ENCODE results near the gene ZNF341. TPM values are rescaled to one million over a fixed set of nuclear protein-coding genes. Genes with fewer than 3 reads are reported as not detected.

Gene ZNF341
- total RNA-seq, 1 experiment from 2014 or later = 2.6 TPM

DNA sequence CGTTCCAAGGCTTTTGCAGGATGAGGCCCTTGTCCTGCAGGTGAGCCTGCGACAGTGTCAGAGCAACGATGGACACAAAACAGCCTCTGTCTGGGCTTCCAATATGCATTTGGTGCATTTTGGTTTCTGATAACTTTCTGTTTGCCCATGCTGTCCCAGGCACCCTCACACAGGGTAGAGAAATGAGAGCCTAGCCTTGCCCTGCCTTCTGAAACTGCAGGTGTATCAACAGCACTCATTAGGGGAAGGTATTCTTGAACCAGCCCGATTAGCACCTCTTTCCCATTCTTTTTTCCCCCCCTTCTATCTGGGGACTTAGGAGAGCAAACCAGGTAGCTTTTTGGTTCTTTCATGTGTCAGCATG, 109.6 kb downstream of the ZNF341 start:
- DNase-seq (ENCODE audit: low read depth) = no peak

Other genes with a start within 250 kb of the ZNF341 start
- 7.5 and 13.8 TPM in 2 replicates for gene CBFA2T2, start 241.9 kb upstream of the ZNF341 start, total RNA-seq (2014; rRNA removed; shearing (Covaris generic))
- 0.12 TPM in 1 of 2 replicates, not detected in the other for gene C20orf144, start 69.7 kb upstream of the ZNF341 start, total RNA-seq (2014; rRNA removed; shearing (Covaris generic))
- not detected in 2 replicates for gene ACTL10, start 65.1 kb upstream of the ZNF341 start, total RNA-seq (2014; rRNA removed; shearing (Covaris generic))
- gene NECAB3, start 57.6 kb upstream of the ZNF341 start, total RNA-seq (2014; rRNA removed; shearing (Covaris generic)) = 32.0 and 60.5 TPM in 2 replicates
- gene E2F1, start 45.6 kb upstream of the ZNF341 start, total RNA-seq (2014; rRNA removed; shearing (Covaris generic)) = 46.3 and 67.8 TPM in 2 replicates
- 15.6 and 18.0 TPM in 2 replicates for gene PXMP4, start 11.7 kb upstream of the ZNF341 start, total RNA-seq (2014; rRNA removed; shearing (Covaris generic))
- 71.9 and 81.9 TPM in 2 replicates for gene CHMP4B, start 79.4 kb downstream of the ZNF341 start, total RNA-seq (2014; rRNA removed; shearing (Covaris generic))